ENCODE results near the gene MYLK.

Gene MYLK

GRCh38 chr3:123684636-123685035, 199.5 kb downstream of the MYLK start:
- no peak for FAIRE-seq
- no peak for DNase-seq (ENCODE audit: insufficient read length, low spot score)

GRCh38 chr3:123684209-123684608, 199.9 kb downstream of the MYLK start:
- DNase-seq (ENCODE audit: insufficient read length, low spot score) (no peak), FAIRE-seq (no peak)

DNA sequence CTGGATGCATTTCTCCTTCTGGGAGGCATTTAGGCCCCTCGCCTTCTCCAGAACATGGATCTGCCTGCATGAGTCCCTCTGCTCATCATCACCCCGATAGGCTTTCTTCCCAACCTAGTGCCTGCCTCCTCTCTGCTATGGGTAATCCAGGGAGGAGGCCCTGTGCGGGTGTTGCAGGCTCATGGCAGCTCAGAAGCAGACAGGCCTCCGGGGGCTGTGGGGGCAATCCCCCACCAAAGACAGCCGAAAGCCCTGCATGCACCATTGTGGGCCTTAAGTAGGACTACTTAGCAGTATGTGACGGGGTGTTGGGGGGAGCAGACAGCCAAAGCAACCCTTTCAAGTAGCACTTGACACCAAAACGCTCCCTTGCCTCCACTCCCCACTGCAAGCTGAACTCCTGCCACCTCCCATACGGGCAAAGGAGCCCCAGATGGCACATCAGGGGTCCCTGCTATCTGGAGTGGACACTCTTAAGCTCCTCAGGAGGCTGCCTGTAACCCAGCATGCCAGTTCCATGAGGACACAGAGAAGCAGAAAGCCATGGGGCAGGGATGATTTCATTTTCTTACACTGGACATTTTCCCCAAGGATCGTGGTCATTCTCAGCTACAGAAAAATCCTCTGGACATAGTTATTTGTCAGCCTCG, 200.5 kb downstream of the MYLK start:
- FAIRE-seq (no peak), DNase-seq (ENCODE audit: insufficient read length, low spot score) (no peak)

- FAIRE-seq, result no peak
These were observed 201.2 kb downstream of the MYLK start for GRCh38 chr3:123682781-123683504.

DNA sequence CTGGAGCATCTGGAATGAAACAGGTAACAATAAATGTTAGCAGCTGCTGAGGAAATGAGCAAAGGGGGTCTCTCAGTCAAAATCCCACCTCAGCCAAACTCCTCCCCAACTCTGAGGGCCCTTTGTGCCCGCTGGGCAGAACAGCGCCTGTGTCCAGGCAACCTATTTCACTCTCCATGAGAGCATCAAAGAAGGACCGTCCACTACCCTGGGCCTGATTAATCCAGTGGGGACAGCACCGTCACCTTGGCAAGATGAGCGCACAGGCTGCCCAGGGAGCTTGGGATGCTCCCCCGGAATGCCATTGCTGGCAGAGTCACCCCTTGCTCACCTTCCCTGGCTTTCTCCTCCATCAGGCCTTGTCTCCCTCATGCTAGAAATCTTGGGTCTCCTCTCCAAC, 201.8 kb downstream of the MYLK start:
- FAIRE-seq, result no peak
- no peak for DNase-seq (ENCODE audit: insufficient read length, low spot score)

More at GRCh38 chr3:123682781-123683504, 201.2 kb downstream of the MYLK start:
- no peak for DNase-seq (ENCODE audit: insufficient read length, low spot score)

DNA sequence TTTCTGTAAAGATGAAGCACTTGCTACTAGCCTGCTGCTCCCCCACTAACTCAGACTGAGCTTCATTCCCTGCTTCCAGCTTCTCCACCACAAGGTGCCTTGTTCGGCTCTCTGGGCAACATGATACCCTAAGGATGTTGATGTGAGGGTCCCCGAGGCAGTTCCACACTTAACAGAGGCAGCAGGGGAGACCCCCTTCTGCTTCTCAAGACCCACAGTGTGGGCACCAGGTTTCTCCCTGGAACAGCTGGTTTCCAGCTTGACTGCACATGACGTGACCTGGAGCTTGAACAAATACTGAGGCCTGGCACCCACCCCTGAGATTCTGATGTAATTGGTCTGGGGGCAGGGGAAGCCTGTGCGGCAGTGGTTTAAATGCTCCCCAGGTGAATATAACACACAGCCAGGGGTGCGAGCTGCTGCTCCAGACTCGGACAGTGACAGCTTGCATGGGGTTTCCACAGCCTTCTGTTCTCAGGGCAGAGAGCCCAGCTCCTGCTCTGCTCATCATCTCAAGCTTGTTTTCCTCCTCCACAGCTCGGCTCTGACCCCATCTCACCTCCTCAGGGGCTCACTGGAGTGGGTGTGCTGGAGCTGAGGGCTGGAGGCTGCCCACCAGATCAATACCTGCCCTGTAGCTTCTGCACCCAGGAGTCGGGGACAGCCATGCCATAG, 204.3 kb downstream of the MYLK start:
- DNase-seq (ENCODE audit: insufficient read length, low spot score) (no peak), FAIRE-seq (no peak)

GRCh38 chr3:123678108-123678511, 206.0 kb downstream of the MYLK start:
- DNase-seq (ENCODE audit: insufficient read length, low spot score) (no peak), FAIRE-seq (no peak)

DNA sequence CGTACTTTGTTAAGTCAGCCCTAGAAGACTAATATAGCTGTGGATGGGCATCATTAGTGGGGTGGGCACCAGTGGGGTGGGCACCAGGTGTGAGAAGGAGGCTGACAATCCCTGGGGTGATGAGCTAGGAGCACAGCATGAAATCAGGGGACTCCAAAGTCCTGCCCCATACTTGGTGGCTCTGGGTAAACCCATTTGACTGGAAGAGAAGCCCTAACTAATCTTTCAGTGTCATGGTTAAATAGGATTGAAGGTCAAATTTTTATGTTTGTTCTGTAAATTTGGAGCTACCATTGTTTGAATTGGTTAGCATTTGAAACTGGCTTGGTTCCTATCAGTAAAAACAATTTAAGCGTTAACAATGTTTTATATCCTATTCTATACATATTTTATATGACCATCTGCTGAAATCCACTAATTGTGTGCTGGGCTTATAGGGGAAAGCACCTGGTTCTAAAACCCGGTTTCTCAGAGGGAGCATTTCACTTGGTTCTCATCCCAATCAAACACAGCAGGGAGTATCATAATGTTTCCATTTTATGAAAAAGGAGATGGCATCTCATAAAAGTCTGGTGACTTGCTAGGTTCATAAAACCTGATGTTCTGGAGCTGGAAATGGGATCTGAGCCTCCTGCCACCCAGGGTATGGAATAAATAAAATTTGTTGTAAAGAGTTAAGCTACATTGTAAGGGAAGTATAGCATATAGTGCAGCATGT, 211.5 kb downstream of the MYLK start:
- DNase-seq (ENCODE audit: insufficient read length, low spot score) (no peak), FAIRE-seq (no peak)

GRCh38 chr3:123670743-123671142, 213.4 kb downstream of the MYLK start:
- DNase-seq (ENCODE audit: insufficient read length, low spot score) (no peak), FAIRE-seq (no peak)

GRCh38 chr3:123668906-123669305, 215.2 kb downstream of the MYLK start:
- DNase-seq (ENCODE audit: insufficient read length, low spot score) (no peak), FAIRE-seq (no peak)

- FAIRE-seq, result no peak
- DNase-seq (ENCODE audit: insufficient read length, low spot score), result no peak
These were observed 216.3 kb downstream of the MYLK start for GRCh38 chr3:123667784-123668183.

- DNase-seq (ENCODE audit: insufficient read length, low spot score) (no peak), FAIRE-seq (no peak)
These were observed 219.4 kb downstream of the MYLK start for GRCh38 chr3:123664753-123665152.

DNA sequence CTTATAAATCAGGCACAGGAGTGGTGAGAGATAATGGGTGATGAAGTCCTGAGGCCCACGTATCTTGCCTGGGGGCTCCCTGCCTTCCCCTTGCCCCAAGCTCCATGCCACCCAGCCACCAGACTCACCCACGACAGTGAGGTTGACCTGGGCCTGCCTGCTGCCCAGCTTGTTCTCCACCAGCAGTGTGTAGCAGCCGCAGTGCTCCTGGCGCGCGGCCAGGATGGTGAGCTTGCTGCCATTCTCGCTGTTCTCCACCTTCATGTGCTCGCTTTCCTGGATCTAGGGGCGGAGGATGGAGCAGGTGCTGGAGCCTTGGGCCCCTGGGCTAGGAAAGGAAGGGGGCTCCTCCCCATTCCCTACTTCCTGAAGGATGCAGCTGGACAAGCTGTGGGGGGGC, 220.2 kb downstream of the MYLK start:
- DNase-seq (ENCODE audit: insufficient read length, low spot score), result no peak
- no peak for FAIRE-seq

GRCh38 chr3:123661973-123662372, 222.2 kb downstream of the MYLK start:
- no peak for DNase-seq (ENCODE audit: insufficient read length, low spot score)
- no peak for FAIRE-seq

DNA sequence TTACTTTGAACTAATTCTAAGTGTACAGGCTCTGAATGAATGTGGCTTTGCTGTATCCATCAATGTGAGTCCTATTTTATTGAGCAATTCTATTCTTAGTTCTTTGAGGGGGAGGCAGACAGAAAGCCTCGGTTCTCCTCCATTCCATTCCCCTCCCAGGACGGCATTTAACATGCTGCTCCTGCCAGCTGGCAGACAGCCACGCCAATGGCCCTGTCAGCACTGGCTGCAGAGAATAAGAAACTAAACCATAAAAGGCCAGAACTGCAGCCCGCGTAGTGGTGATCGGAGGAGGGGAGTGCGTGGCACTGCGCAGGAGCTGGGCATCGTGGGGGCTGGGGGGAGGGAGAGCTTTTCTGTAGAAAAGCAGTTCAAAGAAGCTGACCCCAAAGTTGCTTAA, 223.2 kb downstream of the MYLK start:
- no peak for DNase-seq (ENCODE audit: insufficient read length, low spot score)
- FAIRE-seq, result no peak

GRCh38 chr3:123660141-123660675, 223.9 kb downstream of the MYLK start:
- DNase-seq (ENCODE audit: insufficient read length, low spot score) (no peak), FAIRE-seq (no peak)

- no peak for FAIRE-seq
- no peak for DNase-seq (ENCODE audit: insufficient read length, low spot score)
These were observed 225.3 kb downstream of the MYLK start for GRCh38 chr3:123658852-123659206.

DNA sequence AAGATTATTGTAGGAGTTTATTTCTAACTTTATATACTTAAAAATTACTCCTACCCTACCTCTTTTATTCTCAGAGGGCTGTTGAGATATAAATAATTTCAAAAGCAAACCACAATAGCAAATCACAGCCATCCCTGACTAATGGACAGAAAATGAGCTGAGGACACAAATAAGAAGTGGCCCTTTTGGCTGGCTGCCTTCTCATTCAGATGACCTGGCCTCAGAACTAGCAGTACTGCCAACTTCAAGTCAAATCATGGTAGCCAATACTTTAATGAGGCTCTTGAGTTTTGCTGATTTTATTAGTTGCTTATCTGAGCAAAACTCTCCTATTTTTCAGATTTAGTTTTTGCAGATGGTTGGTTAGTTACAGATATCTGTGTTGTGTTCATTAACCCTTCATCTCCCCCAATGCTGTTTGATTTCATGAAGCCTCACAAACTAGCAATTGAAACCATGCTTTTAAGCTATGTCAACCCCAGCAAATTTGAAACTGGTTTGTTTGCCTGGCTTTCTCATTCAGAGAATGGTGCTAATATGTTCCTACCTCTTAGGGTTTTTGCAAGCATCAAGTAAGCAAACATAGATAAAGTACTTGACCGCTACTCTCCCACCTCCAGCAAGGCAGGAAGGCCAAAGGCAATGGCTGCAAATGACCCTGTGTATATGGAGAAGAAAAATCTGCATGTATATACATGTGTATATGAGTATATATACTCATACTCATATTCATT, 225.8 kb downstream of the MYLK start:
- no peak for DNase-seq (ENCODE audit: insufficient read length, low spot score)
- FAIRE-seq, result no peak

- FAIRE-seq, result no peak
- no peak for DNase-seq (ENCODE audit: insufficient read length, low spot score)
These were observed 226.6 kb downstream of the MYLK start for GRCh38 chr3:123657568-123657967.

DNA sequence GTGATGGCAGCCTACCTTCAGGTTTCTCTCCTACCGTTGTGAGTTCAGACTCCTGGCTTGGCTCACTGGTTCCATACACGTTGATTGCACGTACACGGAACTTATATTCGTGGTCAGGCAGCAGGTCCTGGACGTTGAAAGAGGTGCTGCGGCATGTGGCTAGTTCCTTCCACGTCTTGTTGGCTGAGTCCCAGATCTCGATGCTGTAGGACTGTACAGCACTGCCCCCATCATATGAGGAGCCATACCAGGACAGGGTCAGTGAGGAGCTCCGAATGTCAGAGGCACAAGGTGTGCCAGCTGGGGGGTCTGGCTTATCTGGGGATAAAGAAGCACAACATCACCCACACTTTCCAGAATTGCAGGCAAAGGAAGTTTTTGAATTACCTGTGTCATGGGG, 227.0 kb downstream of the MYLK start:
- no peak for FAIRE-seq
- no peak for DNase-seq (ENCODE audit: insufficient read length, low spot score)
